Right lung (tissue), 5 donors: ENCODE results near the gene LYPD1. TPM values are rescaled to one million over a fixed set of nuclear protein-coding genes. Genes with fewer than 3 reads are reported as not detected.

ENCODE experiments used
- DNase-seq, 2 donors: peaks; one replicate each; pipeline ENCODE4 v3.0.0-alpha.2; 2013
- polyA plus RNA-seq, 5 donors: library from polyadenylated mRNA; unstranded; fragments of 120-200 nt; gene quantifications; one replicate each; pipeline versions ENCODE4 v1.2.1 to v1.2.3, GENCODE V29; 2013; ENCODE audit warnings: inconsistent platforms in 1 of 5, low replicate concordance in 1 of 5; ENCODE audit not compliant: insufficient read length in 5 of 5, insufficient read depth in 1 of 5

The LYPD1 gene
- polyA plus RNA-seq, 5 donors = 0.32 to 1.5 (median 1.1) TPM

- no peak for DNase-seq
Measured at GRCh38 chr2:132668987-132669907, 758 bp downstream of the LYPD1 start.

- no peak for DNase-seq
Measured at GRCh38 chr2:132668189-132668823, 1.7 kb downstream of the LYPD1 start.

DNA sequence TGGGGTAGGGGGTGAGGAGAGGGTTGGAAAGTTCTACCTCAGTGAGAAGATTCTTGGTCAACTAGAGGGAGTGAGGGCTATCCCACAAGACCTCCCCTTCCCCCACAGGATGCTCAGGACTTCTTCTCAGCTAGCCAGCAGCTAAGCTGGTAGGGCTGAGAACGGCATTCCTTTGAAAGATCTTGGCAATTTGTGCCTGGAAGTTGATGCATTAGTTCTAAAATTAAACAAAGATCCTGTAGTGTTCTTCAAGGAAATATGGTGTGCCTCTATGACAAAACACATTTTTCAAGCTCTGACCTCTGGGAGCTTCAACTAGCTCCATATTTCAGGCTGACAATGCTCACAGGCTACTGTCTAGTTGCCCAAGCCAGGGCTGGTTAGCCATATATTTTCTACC, 2.3 kb downstream of the LYPD1 start:
- DNase-seq = no peak

GRCh38 chr2:132665401-132666140, 4.4 kb downstream of the LYPD1 start:
- DNase-seq = no peak

GRCh38 chr2:132664096-132664495, 5.9 kb downstream of the LYPD1 start:
- no peak for DNase-seq

- DNase-seq = no peak
Measured at GRCh38 chr2:132662732-132663131, 7.3 kb downstream of the LYPD1 start.

GRCh38 chr2:132659331-132659730, 10.7 kb downstream of the LYPD1 start:
- DNase-seq = no peak

DNA sequence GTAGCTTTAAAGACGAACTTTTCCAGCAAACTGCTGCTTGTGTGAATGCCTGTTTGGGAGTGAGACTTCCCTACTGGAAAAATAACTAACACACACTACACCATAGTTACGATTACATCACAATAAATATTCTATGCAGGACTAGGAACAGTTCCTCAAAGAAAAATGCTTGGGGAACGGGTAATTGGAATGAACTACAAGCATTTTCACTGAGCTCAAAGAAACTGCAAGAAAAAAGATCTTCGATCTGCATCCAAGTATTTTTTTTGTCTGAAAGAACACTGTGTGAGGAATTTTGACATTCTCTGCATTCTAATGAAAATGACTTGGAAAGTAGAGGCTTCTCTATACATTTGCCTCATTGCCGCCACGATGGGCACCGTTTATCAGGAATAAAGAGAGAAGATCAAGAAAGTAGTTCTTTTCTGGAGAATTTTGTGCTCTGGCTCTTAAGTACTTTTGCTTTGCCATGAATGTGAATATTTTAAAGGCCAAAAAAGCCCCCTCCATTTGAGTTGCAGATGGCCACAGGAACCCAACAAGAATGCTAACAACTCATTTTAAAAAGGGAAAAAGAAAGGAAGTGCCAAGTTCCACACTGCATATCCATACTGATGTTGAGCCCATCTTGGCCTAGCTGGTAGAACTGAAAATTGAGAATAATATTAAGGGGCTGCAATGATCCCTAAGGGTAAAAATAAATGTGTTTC, 13.6 kb downstream of the LYPD1 start:
- DNase-seq = peak in 1 of 2 donors; percentile 48

DNA sequence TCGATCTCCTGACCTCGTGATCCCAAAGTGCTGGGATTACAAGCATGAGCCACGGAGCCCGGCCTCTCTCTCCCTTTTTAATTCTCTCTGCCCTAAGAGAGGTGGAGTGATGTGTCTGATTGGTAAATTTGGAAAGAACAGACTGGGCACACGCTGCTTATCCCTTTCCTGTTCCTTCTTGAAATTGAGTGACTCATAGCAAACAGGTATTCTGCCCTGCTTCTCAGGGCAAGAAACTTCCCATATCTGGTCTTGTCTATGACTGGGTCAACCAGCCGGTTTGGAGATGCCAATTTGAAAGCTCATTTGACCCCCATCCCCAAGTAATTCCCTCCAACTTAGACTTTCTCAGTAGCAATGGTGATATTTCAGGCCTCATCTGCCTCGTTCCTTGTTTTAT, 15.0 kb downstream of the LYPD1 start:
- DNase-seq = no peak

DNA sequence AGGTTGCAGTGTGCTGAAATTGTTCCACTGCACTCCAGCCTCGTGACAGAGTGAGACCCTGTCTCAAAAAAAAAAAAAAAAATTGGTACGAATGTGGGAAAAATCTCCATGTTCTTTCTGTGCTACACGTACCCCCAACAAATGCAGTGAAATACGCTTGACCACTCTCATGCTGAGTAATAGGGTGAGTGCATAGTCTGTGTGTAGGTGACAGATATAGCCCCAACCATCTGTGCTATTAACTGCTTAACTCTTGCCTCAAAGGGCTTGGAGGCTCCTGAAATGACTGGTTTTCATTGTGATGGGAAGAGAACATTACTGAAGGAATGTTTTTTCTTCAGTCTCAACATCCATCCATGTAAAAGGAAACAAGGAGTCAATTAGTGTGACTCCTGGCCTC, 15.7 kb downstream of the LYPD1 start:
- DNase-seq = no peak

- no peak for DNase-seq
Measured at GRCh38 chr2:132652474-132652873, 17.5 kb downstream of the LYPD1 start.

GRCh38 chr2:132651115-132652045, 18.6 kb downstream of the LYPD1 start:
- no peak for DNase-seq

DNA sequence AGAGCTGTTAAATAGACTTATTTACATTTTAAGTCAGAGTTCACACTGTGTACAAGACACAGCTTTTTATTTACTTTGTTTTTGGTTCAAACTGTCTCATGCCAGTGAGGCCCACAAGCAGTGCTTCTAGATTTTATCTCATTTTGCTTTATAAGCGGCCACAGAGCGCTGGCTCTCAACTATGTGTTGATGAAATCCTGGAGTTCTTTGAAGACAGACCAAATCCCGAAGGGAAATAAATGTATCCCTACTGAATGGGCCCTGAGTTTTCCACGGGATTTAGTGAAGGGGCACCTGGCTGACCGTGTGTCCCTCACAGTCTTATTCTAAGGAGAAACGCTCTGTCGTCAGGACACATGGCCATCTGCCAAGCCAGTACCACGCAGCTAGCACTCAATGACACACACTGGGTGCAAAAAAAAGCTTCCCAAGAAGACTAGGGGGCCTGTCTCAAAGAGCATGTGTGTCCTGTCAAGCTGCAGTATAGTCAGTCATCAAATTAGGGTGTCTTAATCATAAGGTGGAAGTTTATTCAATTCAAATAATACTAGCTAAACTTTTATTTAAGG, 23.4 kb downstream of the LYPD1 start:
- no peak for DNase-seq

GRCh38 chr2:132645722-132646539, 24.1 kb downstream of the LYPD1 start:
- no peak for DNase-seq

GRCh38 chr2:132645176-132645575, 24.8 kb downstream of the LYPD1 start:
- DNase-seq = no peak

GRCh38 chr2:132642415-132642814, 27.6 kb downstream of the LYPD1 start:
- DNase-seq = no peak

DNA sequence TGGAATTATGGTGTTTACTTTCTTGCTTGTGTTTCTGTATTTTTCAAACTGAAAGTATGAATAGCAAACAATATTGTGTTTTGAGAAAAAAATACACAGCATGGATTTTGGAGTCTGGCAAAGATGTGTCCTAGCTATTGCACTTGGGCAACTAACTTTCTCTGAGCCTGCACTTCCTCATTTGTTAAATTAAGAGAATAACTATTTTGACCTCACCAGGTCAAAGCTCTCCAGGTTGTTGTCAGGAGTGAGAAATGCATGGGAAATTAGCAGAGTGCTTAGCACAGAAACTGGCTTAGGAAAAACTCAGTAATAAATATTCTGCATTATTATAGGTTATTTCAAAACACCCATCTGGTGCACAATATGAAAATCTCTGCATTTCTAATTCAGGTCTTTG, 28.2 kb downstream of the LYPD1 start:
- DNase-seq = no peak

DNA sequence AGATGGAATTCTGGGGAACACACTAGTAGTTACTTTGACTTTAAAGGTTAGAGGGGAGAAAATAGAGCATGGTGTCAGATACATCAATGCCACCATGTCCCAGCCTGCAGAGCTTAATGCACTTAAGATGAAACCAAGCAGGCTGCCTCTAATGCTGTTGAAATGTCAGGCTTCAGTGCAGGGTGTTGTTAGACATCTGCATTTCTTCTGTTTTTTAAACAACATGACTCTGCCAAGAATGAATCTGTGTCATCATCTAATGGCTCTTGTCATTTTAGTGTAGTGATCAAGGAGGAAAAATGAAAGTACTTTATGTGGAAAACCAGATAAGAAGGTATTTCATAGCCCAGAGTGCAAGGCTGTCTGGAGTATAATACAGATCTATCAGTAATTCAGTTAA, 29.9 kb downstream of the LYPD1 start:
- no peak for DNase-seq

GRCh38 chr2:132638313-132639040, 31.5 kb downstream of the LYPD1 start:
- DNase-seq = no peak
